GM21423 (cell line): Measurements from ENCODE around the gene ESPN.

Experiments used
- ATAC-seq: cut with Tn5 transposase; IDR thresholded peaks from one replicate; pipeline ENCODE4 v1.9.1; 2021; ENCODE audit warnings: mild to moderate bottlenecking, moderate library complexity; ENCODE audit not compliant: unreplicated experiment

Gene ESPN

GRCh38 chr1:6408023-6408422 lies 16.6 kb upstream of the ESPN start:
- ATAC-seq = no peak

GRCh38 chr1:6409053-6409452 lies 15.5 kb upstream of the ESPN start:
- no peak for ATAC-seq

DNA sequence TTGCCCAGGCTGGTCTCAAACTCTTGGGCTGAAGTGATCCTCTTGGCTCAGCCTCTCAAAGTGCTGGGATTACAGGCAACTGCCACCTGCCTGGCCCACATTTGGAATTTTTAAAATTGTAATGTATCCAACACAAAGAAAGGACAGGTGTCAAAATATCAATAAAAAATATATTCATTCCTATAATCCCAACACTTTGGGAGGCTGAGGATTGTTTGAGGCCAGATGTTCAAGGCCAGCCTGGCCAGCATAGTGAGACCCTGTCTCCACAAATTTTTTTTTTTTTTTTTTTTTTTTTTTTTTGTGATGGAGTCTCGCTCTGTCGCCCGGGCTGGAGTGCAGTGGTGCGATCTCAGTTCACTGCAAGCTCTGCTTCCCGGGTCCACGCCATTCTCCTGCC lies 14.8 kb upstream of the ESPN start:
- no peak for ATAC-seq

DNA sequence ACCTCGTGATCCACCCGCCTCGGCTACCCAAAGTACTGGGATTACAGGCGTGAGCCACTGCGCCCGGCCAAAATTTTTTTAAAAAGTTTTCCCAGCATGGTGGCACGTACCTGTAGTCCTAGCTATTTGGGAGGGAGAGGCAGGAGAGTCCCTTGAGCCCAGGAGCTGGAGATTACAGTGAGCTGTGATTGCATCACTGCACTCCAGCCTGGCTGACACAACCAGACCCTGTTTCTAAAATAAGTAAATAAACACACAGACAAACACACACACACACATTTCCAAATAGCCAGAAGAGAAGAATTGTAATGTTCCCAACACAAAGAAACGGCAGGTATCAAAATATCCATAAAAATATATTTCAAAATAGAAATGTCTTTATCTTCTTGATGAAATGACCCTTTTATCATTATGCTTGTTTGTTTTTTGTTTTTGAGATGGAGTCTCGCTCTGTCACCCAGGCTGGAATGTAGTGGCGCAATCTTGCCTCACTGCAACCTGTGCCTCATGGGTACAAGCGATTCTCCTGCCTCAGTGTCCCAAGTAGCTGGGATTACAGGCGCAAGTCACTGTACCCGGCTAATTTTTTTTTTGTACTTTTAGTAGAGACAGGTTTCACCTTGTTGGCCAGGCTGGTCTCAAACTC lies 14.2 kb upstream of the ESPN start:
- ATAC-seq = no peak

- ATAC-seq = no peak
Measured at GRCh38 chr1:6412896-6413295, 11.7 kb upstream of the ESPN start.

DNA sequence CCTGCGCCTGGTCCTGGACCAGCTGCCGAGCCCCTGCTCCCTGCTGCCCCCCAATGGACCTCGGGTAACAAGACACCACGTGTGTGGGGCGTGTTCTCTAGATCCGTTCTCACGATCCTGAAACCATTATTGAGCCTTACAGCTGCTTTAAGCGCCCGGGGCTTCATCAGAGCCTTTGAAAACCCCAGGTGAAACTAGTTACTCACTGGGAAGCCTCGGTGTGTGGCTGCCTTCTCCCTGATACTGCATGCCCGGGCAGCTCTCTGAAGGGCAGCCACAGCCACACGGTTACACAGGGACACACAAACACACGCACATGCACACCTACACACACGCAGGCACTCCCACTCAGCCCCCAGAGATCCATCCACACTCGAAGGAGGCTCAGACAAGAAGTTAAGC lies 10.1 kb upstream of the ESPN start:
- peak; percentile 80 for ATAC-seq

DNA sequence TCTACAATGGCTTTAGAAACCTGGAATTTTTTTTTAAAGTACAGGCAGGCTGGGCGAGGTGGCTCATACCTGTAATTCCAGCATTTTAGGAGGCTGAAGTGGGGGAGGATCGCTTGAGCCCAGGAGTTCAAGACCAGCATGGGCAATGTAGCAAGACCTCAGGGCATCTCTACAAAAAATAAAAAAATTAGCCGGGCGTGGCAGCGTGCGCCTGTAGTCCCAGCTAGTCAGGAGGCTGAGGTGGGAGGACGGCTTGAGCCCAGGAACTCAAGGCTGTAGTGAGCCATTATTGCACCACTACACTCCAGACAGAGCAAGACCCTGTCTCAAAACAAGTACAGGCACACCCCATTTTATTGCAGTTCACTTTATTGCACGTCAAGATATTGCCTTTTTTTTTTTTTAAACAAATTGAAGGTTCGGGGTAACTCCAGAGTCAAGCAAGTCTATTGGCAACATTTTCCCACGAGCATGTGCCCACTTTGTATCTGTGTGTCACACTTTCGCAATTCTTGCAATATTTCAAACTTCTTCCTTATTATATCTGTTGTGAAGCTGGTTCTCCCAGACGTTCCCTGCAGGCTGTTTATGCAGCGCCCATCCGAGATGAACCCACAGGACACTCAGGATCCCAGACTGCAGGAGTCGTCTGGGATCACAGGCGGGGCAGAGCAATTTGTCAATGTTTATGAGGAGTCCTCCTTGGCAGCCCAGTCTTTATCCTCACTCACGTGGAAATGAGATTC lies 9.5 kb upstream of the ESPN start:
- ATAC-seq = no peak

GRCh38 chr1:6416295-6416656 lies 8.3 kb upstream of the ESPN start:
- no peak for ATAC-seq

DNA sequence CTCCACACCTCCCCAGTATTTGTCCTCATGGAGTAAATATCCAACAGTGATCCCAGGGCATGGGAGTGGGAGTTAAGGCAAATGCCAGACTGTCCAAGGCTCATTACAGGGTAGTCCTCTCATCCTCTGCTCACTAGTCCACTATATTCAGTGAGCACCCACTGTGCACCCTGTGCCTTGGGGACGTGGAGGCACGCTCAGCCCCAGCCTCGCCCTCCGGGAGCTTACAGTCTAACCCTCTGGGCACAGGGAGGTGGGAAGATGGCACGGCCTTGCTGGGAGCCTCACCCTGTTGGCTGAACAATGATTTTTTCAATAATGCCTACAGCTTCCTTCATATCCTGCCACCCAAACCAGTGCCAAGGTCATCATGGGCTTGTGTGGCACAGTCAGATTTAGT lies 7.7 kb upstream of the ESPN start:
- no peak for ATAC-seq

DNA sequence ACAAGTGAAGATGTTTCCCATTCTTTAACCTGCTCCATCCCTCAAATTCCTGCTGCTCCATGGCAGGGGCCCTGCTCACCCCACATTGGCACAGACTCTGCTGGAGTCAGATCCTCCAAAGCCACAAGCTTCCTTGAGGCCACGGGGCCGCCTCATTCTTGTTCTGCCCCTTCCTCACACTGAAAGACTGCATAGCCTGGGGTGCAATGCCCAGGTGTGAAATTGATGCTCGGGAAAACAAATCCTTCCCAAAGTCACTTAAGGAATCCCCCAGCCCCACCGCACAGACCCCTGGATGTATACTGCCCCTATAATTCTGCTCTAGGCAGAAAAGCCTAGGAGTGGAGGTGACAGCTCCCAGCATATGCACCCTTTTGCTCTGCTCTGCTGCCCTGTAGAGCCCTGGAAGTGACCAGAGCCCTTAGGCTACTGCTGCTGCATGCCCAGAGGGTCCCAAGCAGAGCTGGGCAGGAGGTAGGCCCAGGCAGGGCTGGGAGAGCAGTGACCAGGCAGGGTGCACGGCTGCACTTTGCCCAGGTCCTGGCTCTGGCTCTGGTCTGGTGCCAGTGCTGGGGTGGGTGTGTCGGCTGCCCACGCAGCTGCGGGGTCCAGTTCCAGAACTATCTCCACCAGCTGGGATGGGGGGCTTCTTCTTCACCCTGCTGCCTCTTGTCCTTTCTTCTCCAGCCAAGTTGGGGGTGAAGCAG lies 6.5 kb upstream of the ESPN start:
- ATAC-seq = no peak

GRCh38 chr1:6418668-6419396 lies 5.7 kb upstream of the ESPN start:
- no peak for ATAC-seq

- no peak for ATAC-seq
Measured at GRCh38 chr1:6419397-6419803, 5.2 kb upstream of the ESPN start.

- no peak for ATAC-seq
Measured at GRCh38 chr1:6419804-6420453, 4.6 kb upstream of the ESPN start, which contains the start of gene HES2. HES2 (minus strand) TSS chr1:6419919; CDS start chr1:6419820, 99 bp downstream.

GRCh38 chr1:6420454-6421042 lies 4.0 kb upstream of the ESPN start:
- ATAC-seq = no peak

DNA sequence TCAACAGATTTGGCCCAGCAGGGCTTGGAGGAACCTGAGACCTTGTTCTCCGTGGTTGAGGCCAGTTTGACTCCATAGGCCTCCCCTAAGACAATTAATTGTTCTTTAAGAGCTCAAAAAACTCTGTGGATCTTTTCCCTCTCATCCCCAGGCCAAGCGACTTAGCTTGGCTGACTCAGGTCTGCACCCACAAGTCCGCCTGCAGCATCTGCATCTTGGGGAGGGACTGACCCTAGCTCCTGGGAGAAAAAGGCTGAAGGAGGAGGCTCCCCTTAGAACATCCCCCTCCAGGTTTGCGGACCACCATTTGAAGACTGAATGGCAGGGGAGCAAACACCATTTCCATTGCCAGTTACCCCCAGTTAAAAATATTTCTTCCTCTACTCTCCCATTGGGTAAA lies 3.3 kb upstream of the ESPN start:
- no peak for ATAC-seq

- no peak for ATAC-seq
Measured at GRCh38 chr1:6423321-6423999, 1.1 kb upstream of the ESPN start.

DNA sequence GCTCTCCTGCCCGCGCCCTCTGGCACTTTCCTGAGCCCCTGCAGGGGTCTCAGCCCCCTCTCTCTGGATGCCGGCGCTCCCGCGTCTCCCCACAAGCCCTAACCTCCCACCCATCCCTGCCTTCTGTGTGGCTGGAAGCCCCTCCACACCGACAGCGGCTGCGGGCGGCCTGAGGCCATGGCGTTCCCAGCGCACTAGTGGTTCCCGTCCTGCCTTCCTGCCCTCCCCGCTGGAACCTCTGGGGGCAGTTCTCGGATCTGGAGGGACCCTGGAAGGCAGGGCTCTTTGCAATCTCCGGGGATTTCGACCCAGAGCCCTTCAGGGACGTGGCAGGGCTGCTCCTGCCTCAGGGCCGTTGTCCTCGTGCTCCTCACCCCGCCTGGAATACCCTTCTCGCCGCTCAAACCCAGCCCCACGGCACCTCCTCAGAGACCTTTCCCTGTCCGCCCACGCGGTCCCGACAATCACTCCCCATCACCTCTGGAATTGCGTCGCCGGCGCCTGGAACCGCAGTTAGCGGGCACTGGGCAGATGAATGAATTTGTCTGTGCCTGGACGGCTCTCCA lies 493 bp upstream of the ESPN start:
- no peak for ATAC-seq

- no peak for ATAC-seq
Measured at GRCh38 chr1:6425658-6426057, 1.1 kb downstream of the ESPN start.

DNA sequence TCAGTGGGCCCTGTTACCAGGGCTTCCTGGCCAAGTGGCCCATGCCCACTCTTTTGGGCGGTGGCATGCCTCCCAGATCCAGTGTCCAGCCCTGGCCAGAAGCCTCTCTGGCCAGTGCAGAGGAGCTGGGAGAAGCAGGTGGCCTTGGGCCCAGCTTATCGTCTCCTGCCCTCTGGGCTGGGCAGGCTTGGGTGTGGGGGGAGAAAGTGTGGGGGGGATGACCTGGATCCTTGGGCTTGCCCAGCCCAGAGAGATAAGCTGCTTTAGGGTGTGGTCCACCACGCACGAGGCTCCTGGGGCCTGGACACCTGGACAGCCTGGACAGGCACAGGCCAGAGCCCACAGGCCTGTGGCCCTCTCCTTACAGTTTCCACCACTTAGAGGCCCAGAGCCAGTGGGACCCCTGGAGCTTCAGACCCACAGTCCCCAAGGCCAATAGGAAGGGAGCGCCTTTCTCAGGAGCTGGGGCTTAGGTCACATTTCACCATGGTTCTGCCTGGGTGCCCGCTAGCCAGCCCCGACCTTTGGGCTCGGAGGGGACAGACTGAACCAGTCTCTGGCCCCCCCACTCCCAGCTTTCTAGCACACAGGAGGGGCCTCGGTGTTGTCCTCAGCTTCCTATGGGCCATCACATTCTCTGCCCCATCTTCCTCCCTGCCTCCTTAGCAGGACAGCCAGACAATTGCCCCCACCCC lies 1.8 kb downstream of the ESPN start:
- no peak for ATAC-seq
